ENCODE results near the gene B3GLCT. TPM values are rescaled to one million over a fixed set of nuclear protein-coding genes. Genes with fewer than 3 reads are reported as not detected.

Gene B3GLCT
- total and polyA plus RNA-seq, 2 donors (not counting 3 experiments of a cell fraction or from before 2014, with no cell fraction given) = 5.2 to 14.6 TPM

DNA sequence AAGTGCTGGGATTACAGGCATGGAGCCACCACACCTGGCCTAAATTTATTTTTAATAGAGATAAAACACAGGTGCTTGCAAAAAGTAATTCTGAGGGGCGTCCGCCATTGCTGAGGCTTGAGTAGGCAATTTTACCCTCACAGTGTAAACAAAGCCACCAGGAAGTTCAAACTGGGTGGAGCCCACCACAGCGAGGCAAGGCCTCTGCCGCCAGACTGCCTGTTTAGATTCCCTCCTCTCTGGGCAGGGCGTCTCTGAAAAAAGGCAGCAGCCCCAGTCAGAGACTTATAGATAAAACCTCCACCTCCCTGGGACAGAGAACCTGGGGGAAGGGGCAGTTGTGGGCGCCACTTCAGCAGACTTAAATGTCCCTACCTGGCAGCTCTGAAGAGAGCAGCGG is 50.7 kb downstream of the B3GLCT start:
- intact Hi-C loops (cut with micrococcal nuclease) (no loop called here), dilution Hi-C loops (cut with MboI; ENCODE audit: extremely low pct_ligation_motif_present, low sequenced_read_pairs) (no loop called here)
- Histone ChIP-seq H3K9me3 (replicated peaks; ENCODE audit: control insufficient read depth, insufficient read depth, low read length) (no peaks in the 10 kb centered on the region), H2AFZ (ENCODE audit: low read depth, low read length) (no peak overlapping the region), H3K79me2 (ENCODE audit: control insufficient read depth, insufficient read depth, low read length) (no peaks in the 10 kb centered on the region), H3K9ac (replicated peaks; ENCODE audit: extremely low read depth, insufficient read depth, low read length) (no peak overlapping the region), H3K27ac (ENCODE audit: insufficient read depth, low read depth, low read length) (no peak overlapping the region), H3K27me3 (ENCODE audit: control insufficient read depth in 2 of 2, insufficient read depth in 2 of 2, low read length in 2 of 2) (no peaks in the 10 kb centered on the region), H4K20me1 (replicated peaks; ENCODE audit: control insufficient read depth, extremely low read depth, insufficient read depth, low read length) (no peaks in the 10 kb centered on the region), H3K4me1 (ENCODE audit: control insufficient read depth, extremely low read depth, insufficient read depth, low read length) (no peaks in the 10 kb centered on the region), H3K36me3 (ENCODE audit: control insufficient read depth in 2 of 2, extremely low read depth in 1 of 2, insufficient read depth in 2 of 2, low read length in 2 of 2) (no peaks in the 10 kb centered on the region), H3K4me2 (ENCODE audit: insufficient read depth, low read length) (no peak overlapping the region), H3K4me3 (replicated peaks in 1 of 3; ENCODE audit: insufficient read depth in 1 of 3, low read depth in 1 of 3, low read length in 3 of 3) (no peak overlapping the region), H3K9me1 (replicated peaks; ENCODE audit: control insufficient read depth, extremely low read depth, insufficient read depth, low read length) (no peaks in the 10 kb centered on the region)
- FAIRE-seq (no peak), DNase-seq (ENCODE audit: low read depth, low spot score) (no peak)
- POLR2A ChIA-PET = no interaction called here
- no peak for TF ChIP-seq POLR2A (IDR thresholded peaks at IDR 0.05; ENCODE audit: low read depth, low read length)
- no peak for TF ChIP-seq POLR2AphosphoS5 (IDR thresholded peaks at IDR 0.05; ENCODE audit: insufficient read depth, low read depth, low read length)
- TF ChIP-seq, protein P1, sequence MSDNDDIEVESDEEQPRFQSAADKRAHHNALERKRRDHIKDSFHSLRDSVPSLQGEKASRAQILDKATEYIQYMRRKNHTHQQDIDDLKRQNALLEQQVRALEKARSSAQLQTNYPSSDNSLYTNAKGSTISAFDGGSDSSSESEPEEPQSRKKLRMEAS (IDR thresholded peaks at IDR 0.05; ENCODE audit: insufficient read depth, insufficient read length) = no peak
- TF ChIP-seq JUN (IDR thresholded peaks at IDR 0.05; ENCODE audit: borderline replicate concordance, insufficient read depth, insufficient read length, low read depth) = no peak
- no peak for TF ChIP-seq EZH2 (IDR thresholded peaks at IDR 0.05; ENCODE audit: borderline replicate concordance, low read depth, low read length, severe bottlenecking)
- TF ChIP-seq CTCF (IDR thresholded peaks at IDR 0.05; ENCODE audit: extremely low read depth in 1 of 2, insufficient read depth in 1 of 2, low read depth in 1 of 2, low read length in 2 of 2) = no peak
- no peak for TF ChIP-seq MYC (IDR thresholded peaks at IDR 0.05; ENCODE audit: low read depth, low read length)
- TF ChIP-seq FOS (IDR thresholded peaks at IDR 0.05; ENCODE audit: borderline replicate concordance, insufficient read depth, low read length) = no peak
- no peak for TF ChIP-seq GATA2 (IDR thresholded peaks at IDR 0.05; ENCODE audit: insufficient read depth, insufficient read length, low read depth, low read length)
- CTCF ChIA-PET = no interaction called here
- no TSS peak for BruUV-seq (replicated peaks)

All from endothelial cell of umbilical vein (primary cell).